Diencephalon (tissue), 1 donor: ENCODE data around the gene TRIM39. TPM values are rescaled to one million over a fixed set of nuclear protein-coding genes. Genes with fewer than 3 reads are reported as not detected.

ENCODE experiments used
- small RNA-seq: library from RNA; depleted of rRNA; stranded (forward); fragments of <200 nt; gene quantifications from one replicate; pipeline ENCODE3, GENCODE V24; 2014
- total RNA-seq: library from RNA; depleted of rRNA; stranded (reverse); fragments of >200 nt; gene quantifications from one replicate; pipeline ENCODE4 v1.2.3, GENCODE V29; 2014

TRIM39 gene
- 8.3 TPM for total RNA-seq

GRCh38 chr6:30326526-30327231 lies at the start of gene TRIM39:
Gene TRIM39, plus strand, starts transcription at chr6:30326927. Its CDS starts 2,391 bp downstream, at chr6:30329318.

GRCh38 chr6:30344868-30345671 lies 18.3 kb downstream of the TRIM39 start, which contains the start of gene RPP21:
Gene RPP21, plus strand, starts transcription at chr6:30345156. Its CDS starts 16 bp downstream, at chr6:30345172.

Small RNA genes lying within 50 kb of the gene (small RNA-seq; reads per million reads assigned to genes)
- not detected for gene HLA-N

Other genes with a start within 250 kb of the TRIM39 start
- not detected for gene TRIM31, start 213.8 kb upstream of the TRIM39 start, total RNA-seq
- not detected for gene TRIM40, start 190.8 kb upstream of the TRIM39 start, total RNA-seq
- gene TRIM10, start 165.7 kb upstream of the TRIM39 start, total RNA-seq: 0.23 TPM
- not detected for gene TRIM15, start 163.4 kb upstream of the TRIM39 start, total RNA-seq
- gene TRIM26, start 113.5 kb upstream of the TRIM39 start, total RNA-seq: 21.7 TPM
- gene RPP21, start 18.2 kb downstream of the TRIM39 start, total RNA-seq: 16.4 TPM
- 44.1 TPM for gene HLA-E, start 162.6 kb downstream of the TRIM39 start, total RNA-seq
- gene GNL1, start 229.6 kb downstream of the TRIM39 start, total RNA-seq: 49.4 TPM
- 13.4 TPM for gene PRR3, start 230.4 kb downstream of the TRIM39 start, total RNA-seq
- 36.0 TPM for gene ABCF1, start 244.5 kb downstream of the TRIM39 start, total RNA-seq